ENCODE data around the gene FRMD1.

The FRMD1 gene

DNA sequence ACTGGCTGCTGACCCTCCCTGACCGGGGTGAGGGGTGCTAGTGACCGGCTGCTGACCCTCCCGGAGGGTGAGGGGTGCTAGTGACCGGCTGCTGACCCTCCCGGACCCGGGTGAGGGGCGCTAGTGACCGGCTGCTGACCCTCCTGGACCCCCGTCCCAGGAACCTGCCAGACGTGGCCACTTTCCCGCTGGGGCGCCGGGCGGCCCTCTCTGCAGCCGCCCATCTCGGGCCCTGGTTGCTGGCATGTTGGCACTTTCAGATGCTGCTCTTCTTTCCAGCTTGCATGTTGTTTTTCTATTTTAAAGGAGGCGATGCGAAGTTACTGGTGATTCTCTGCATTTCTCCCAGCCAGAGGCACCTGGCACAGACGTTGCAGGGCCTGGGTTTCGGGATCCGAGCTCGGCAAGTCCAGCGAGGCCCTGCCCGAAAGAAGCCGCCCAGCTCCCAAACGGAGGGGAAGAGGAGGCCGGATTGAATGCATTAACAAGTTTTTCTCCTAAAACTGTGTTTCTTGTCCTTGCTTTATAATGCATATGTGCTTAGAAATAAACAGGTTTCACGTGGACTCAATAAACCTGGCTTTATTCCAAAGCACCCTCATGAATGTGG is 34.4 kb downstream of the FRMD1 start:
- no peak overlapping the region for H3K4me3 ChIP-seq (replicated peaks; ENCODE audit: low read depth, low read length)

DNA sequence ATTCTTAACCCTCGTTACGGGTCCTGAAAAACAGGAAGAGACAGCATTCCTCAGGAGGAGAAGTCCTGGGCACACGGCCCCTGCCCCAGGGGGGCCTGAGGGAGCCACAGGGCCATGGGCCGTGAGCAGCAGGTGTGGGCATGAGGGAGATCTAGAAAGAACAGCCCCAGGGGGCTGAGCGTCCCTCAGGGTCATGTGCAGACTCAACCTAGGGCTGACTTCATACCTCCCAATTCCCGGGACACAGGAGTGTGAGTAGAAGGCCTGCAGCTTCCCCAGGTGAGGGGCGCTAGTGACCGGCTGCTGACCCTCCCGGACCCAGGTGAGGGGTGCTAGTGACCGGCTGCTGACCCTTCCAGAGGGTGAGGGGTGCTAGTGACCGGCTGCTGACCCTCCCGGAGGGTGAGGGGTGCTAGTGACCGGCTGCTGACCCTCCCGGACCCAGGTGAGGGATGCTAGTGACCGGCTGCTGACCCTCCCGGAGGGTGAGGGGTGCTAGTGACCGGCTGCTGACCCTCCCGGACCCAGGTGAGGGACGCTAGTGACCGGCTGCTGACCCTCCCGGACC is 35.1 kb downstream of the FRMD1 start:
- no peak for DNase-seq (ENCODE audit: extremely low read depth, low read depth)
- no peak overlapping the region for H3K4me3 ChIP-seq (replicated peaks; ENCODE audit: low read depth, low read length)
- TF ChIP-seq, protein P1, sequence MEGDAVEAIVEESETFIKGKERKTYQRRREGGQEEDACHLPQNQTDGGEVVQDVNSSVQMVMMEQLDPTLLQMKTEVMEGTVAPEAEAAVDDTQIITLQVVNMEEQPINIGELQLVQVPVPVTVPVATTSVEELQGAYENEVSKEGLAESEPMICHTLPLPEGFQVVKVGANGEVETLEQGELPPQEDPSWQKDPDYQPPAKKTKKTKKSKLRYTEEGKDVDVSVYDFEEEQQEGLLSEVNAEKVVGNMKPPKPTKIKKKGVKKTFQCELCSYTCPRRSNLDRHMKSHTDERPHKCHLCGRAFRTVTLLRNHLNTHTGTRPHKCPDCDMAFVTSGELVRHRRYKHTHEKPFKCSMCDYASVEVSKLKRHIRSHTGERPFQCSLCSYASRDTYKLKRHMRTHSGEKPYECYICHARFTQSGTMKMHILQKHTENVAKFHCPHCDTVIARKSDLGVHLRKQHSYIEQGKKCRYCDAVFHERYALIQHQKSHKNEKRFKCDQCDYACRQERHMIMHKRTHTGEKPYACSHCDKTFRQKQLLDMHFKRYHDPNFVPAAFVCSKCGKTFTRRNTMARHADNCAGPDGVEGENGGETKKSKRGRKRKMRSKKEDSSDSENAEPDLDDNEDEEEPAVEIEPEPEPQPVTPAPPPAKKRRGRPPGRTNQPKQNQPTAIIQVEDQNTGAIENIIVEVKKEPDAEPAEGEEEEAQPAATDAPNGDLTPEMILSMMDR (IDR thresholded peaks at IDR 0.05; ENCODE audit: low read depth, low read length, missing control alignments): no peak

More for the DNA sequence above, 34.4 kb downstream of the FRMD1 start:
- no peak for DNase-seq (ENCODE audit: extremely low read depth, low read depth)
- TF ChIP-seq, protein P1 (IDR thresholded peaks at IDR 0.05; ENCODE audit: low read depth, low read length, missing control alignments): no peak

DNA sequence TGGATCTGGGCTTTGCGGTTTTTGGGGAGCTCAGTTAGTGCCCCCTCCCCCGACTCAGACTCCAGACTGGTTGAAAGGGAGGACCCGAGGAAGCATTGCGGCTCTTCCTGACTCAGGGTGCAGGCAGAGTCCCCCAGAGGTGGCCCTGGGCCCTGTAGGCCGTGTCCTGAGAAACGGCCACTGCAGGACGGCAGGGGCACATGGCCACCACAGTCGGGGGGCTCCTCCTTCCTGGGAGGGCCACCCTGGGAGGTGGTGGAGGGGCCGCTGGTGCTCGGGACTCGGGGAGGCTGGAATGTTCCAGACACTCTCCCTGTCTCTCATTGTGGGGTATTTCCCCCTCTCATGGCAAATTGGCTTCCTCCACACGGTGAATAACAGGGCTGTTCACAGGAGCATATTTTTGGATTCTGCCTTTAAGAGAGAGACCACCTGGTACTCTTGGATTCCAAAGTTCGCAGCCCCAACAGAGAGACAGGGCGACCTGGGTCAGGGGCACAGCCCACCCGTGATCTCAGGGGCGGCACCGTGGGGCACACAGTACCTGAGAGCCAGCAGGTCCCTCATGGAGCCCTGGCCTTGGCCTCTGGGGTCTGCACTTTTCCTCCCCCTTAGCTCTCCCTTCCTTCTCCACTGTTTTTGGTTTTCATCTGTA is 35.7 kb downstream of the FRMD1 start:
- no peak for DNase-seq (ENCODE audit: extremely low read depth, low read depth)
- H3K4me3 ChIP-seq (replicated peaks; ENCODE audit: low read depth, low read length): no peak overlapping the region
- TF ChIP-seq, protein P1 (IDR thresholded peaks at IDR 0.05; ENCODE audit: low read depth, low read length, missing control alignments): no peak

DNA sequence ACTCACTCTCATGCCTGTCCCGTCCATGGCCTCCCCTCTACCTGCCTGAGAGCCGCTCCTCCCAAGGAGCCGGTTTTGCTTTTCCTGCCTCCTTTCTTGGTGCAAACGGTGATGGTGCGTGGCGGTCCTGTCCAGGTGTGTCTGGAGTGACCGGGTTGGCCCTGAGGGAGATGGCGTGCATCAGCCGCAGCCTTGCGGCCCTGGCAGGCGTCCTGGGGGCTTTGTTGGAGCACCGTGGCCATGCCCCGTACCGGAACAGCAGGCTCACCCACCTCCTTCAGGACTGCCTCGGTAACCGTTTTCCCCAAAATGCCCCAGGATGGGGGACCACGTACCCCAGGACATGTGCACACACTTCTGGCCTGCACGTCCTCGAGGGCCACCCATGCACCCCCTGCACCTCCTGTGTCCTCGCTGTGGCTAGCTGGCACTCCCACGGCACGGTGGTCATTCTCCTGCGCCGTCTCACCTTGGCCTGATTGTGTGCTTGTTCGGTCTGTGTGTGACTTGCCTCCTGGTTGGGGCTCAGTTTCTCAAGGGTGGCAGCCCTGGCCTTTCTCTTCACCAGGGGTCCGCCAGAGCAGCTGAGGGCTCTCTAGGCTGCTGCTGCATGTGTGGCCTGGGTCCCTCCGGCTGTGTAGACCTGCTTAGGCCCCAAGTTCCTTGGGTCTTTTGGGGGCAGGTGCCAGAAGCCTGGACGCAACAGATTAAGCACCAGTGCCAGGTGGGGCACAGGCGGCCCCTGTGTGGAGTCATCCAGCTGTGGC is 36.4 kb downstream of the FRMD1 start:
- H3K4me3 ChIP-seq (replicated peaks; ENCODE audit: low read depth, low read length): no peak overlapping the region
- no peak for DNase-seq (ENCODE audit: extremely low read depth, low read depth)
- TF ChIP-seq, protein P1 (IDR thresholded peaks at IDR 0.05; ENCODE audit: low read depth, low read length, missing control alignments): no peak

DNA sequence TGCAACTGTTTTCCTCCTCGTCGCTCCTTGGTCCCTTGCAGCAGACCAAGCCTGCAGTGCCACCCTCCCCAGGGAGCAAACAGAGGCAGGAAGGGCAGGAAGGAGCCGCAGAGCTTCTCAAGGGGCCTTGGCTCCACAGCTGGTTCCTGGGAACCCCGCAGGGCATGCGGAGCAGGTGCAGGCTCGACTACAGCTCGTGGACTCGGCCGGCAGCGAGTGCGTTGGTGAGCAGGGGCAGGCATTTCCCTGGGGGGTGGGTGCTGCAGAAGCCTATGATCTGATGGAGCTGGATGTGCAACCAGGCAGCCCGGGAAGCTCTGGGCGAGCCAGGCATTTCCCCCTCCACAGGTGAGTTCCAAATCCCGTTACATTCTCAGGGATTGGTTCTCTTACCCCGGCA is 37.1 kb downstream of the FRMD1 start:
- no peak overlapping the region for H3K4me3 ChIP-seq (replicated peaks; ENCODE audit: low read depth, low read length)
- DNase-seq (ENCODE audit: extremely low read depth, low read depth): no peak
- TF ChIP-seq, protein P1 (IDR thresholded peaks at IDR 0.05; ENCODE audit: low read depth, low read length, missing control alignments): no peak

DNA sequence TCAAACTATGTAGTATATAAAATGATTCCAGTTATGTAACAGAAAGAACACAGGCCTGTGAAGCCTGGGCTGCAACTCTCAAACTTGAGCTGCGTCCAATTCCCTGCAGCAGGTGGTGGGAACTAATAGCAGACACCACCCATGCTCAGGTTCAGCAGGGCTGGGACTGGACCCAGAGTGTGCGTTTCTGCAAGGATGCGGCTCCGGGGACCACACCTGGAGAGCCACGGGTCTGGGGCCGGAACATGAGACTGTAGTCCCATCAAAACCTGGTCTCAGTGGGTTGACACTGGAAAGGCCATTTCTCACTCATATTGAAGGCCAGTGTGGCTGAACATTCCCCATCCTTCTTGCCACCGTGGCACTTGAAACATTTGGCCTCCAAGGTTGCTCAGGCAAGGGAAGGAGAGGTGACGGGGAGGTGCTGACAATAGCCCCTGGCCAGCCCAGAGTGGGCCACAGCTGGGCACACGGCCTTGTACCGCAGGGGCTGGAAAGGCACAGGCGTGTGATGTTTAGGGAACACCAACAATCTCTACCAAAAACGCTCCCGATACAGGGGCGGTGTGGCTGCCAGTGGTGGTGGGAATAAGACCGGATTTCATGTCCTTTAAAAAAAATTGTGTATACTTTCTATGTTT is 38.0 kb downstream of the FRMD1 start:
- TF ChIP-seq, protein P1 (IDR thresholded peaks at IDR 0.05; ENCODE audit: low read depth, low read length, missing control alignments): no peak
- DNase-seq (ENCODE audit: extremely low read depth, low read depth): no peak
- no peak overlapping the region for H3K4me3 ChIP-seq (replicated peaks; ENCODE audit: low read depth, low read length)

All from HFF-Myc (cell line).